ENCODE data around the gene FASTKD1.
A peak's percentile ranks its signal among the peaks of the same experiment; 100 is the strongest.

Gene FASTKD1

DNA sequence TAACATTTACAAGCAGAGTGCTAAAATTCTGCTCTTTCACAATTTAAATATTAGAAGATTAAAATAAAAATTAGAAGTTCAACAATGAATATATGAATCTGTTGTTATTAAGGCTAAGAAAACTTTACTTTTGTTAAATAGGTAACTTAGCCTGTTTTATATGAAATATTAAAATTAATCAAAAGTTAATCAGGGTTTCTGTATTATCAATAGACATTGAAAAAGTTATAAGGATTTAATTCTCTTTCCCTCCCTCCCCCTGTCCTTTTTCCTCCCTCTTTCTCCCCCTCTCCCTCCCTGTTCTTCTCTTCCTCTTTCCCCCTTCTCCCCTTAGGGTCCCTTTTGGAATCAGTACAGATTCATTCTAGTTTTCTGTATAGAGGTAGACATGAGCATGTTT, 82.3 kb downstream of the FASTKD1 start:
- Histone ChIP-seq H3K4me3 (ENCODE audit: low read length) (no peak overlapping the region), H3K4me1 (ENCODE audit: control insufficient read depth, insufficient read depth, low read length) (no peaks in the 10 kb centered on the region), H3K36me3 (ENCODE audit: control insufficient read depth, insufficient read depth, low read length) (no peaks in the 10 kb centered on the region), H3K27ac (ENCODE audit: low read depth, low read length) (no peak overlapping the region), H3K27me3 (ENCODE audit: control insufficient read depth, insufficient read depth, low read length) (no peaks in the 10 kb centered on the region), H3K9ac (ENCODE audit: low read length) (no peak overlapping the region)

DNA sequence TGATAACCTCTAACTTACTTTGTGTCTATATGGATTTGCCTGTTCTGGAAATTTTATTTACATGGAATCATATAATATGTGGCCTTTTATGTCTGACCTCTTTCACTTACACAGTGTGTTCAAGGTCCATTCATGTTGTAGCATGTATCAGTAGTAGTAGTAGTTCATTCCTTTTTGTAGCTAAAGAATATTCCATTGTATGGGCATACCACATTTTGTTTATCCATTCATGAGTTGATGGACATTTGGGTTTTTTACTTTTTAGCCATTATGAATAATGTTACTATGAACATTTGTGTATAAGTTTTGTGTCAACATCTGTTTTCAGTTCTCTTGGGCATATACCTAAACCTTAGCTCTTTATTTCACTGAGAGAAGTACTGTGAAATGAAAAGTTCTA, 82.8 kb downstream of the FASTKD1 start:
- no peaks in the 10 kb centered on the region for H3K4me1 ChIP-seq (ENCODE audit: control insufficient read depth, insufficient read depth, low read length)

DNA sequence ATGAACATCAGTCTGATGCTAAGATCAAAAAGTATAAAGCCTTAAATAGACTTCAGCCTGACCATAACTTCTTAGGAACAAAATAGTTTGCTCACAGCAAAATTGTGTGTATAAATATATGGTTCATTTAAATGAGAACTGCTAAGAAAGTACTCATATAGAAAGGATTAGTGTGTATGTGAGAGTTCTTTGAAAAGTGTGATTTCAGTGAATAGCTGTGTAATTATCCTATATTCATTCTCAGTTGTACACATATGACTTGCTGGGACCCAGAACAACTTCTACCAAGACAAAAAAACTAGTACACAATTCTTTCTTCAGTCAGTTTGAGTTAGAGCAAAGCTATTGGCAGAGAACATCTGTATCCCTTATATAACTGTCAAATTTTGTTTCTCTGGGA, 87.2 kb downstream of the FASTKD1 start:
- Histone ChIP-seq H3K9ac (ENCODE audit: low read length) (no peak overlapping the region), H3K27me3 (ENCODE audit: control insufficient read depth, insufficient read depth, low read length) (no peaks in the 10 kb centered on the region), H3K4me3 (ENCODE audit: low read length) (no peak overlapping the region), H3K36me3 (ENCODE audit: control insufficient read depth, insufficient read depth, low read length) (no peaks in the 10 kb centered on the region), H3K4me1 (ENCODE audit: control insufficient read depth, insufficient read depth, low read length) (no peaks in the 10 kb centered on the region), H3K27ac (ENCODE audit: low read depth, low read length) (no peak overlapping the region)

More for the DNA sequence above, 82.8 kb downstream of the FASTKD1 start:
- H3K4me3 ChIP-seq (ENCODE audit: low read length), result no peak overlapping the region
- H3K27ac ChIP-seq (ENCODE audit: low read depth, low read length), result no peak overlapping the region
- no peaks in the 10 kb centered on the region for H3K36me3 ChIP-seq (ENCODE audit: control insufficient read depth, insufficient read depth, low read length)
- H3K27me3 ChIP-seq (ENCODE audit: control insufficient read depth, insufficient read depth, low read length), result no peaks in the 10 kb centered on the region
- H3K9ac ChIP-seq (ENCODE audit: low read length), result no peak overlapping the region

DNA sequence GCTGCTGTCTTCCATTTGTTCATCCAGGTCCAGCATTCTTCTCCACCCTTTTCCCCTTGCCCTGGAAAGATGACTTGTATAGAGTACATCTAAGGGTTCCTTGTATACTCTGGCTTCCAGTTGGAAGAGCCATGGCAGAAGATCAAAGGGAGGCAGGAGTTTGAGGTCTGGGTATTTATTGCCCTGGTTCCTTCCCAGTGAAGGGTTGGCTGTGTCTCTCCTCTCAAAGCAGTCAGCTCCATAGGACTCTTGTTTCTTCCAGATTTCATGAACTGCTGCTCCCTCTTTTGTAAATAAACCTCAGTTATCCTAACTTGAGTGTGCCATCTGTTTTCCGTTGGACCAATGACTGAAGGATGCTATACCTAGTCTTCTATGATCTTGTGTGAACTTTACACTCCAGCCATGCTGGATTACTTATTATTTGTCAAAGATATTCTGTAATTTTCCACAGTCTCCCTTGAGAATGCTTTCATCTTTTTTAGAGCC, 88.0 kb downstream of the FASTKD1 start:
- Histone ChIP-seq H3K4me1 (ENCODE audit: control insufficient read depth, insufficient read depth, low read length) (no peaks in the 10 kb centered on the region), H3K27ac (ENCODE audit: low read depth, low read length) (no peak overlapping the region), H3K27me3 (ENCODE audit: control insufficient read depth, insufficient read depth, low read length) (no peaks in the 10 kb centered on the region), H3K9ac (ENCODE audit: low read length) (no peak overlapping the region), H3K36me3 (ENCODE audit: control insufficient read depth, insufficient read depth, low read length) (no peaks in the 10 kb centered on the region), H3K4me3 (ENCODE audit: low read length) (no peak overlapping the region)

DNA sequence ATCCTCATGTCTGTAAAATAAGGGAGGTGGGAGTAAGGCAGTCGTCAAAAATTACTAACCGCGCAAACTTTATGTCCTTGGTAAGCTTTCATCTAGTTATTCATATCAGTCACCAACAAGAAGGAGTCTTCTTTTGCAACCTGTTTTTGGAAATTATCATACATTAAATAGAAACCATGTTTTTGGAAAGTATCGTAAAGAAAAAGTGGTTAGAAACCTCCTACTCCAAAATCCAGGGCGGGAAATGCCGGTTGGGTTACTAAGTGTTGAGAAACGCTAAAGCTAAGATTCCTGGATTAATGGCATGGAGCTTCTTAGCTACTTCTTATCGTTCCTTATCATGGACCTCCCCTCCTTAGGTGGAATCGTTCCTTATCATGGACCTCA, 93.6 kb downstream of the FASTKD1 start:
- no peaks in the 10 kb centered on the region for H3K36me3 ChIP-seq (ENCODE audit: control insufficient read depth, insufficient read depth, low read length)
- H3K4me3 ChIP-seq (ENCODE audit: low read length), result peak overlapping the region; percentile 96
- peaks cover 6% of the 10 kb centered on the region for H3K4me1 ChIP-seq (ENCODE audit: control insufficient read depth, insufficient read depth, low read length)
- peak overlapping the region; percentile 86 for H3K9ac ChIP-seq (ENCODE audit: low read length)
- peak overlapping the region; percentile 79 for H3K27ac ChIP-seq (ENCODE audit: low read depth, low read length)
- H3K27me3 ChIP-seq (ENCODE audit: control insufficient read depth, insufficient read depth, low read length), result no peaks in the 10 kb centered on the region

All from rectal smooth muscle tissue (tissue), 1 donor.